A673 (cell line): Measurements from ENCODE around the gene FBLN2.

Source experiments
- CTCF ChIP-seq: fragments of 300-800, 200-600 bp; sonication (generic); conservative IDR thresholded peaks from 2 replicates; pipeline ENCODE4 v1.5.1; 2017; ENCODE audit warnings: low read depth, mild to moderate bottlenecking, antibody characterized with exemption, low read length, moderate library complexity, mixed read lengths
- EZH2 ChIP-seq: fragments of 200-600 bp; sonication (generic); IDR thresholded peaks from 2 replicates; pipeline ENCODE4 v1.6.1; 2017; ENCODE audit warnings: borderline replicate concordance, low read depth, mild to moderate bottlenecking, mixed read lengths, antibody characterized with exemption, low read length; ENCODE audit not compliant: poor library complexity, severe bottlenecking

- TF ChIP-seq CTCF (no peak), EZH2 (no peak)
Observed at GRCh38 chr3:13596426-13597205, 47.7 kb downstream of the FBLN2 start.
